OCI-LY1 (cell line): ENCODE measurements around the gene BOC.

ENCODE experiments used
- EZH2 ChIP-seq: fragments of 200-600 bp; sonication (generic), shearing (Covaris generic); IDR thresholded peaks from 2 replicates; pipeline ENCODE4 v1.8.0; 2017; ENCODE audit warnings: borderline replicate concordance, mixed run types, mild to moderate bottlenecking, antibody characterized with exemption, low read length, moderate library complexity, mixed read lengths
- TF ChIP-seq, protein P1 (sequence below): fragments of 200-600 bp; sonication (generic), shearing (Covaris generic); IDR thresholded peaks from 2 replicates; pipeline ENCODE4 v1.5.1; 2017; ENCODE audit warnings: mild to moderate bottlenecking, antibody characterized with exemption, low read length, moderate library complexity, mixed read lengths

DNA sequence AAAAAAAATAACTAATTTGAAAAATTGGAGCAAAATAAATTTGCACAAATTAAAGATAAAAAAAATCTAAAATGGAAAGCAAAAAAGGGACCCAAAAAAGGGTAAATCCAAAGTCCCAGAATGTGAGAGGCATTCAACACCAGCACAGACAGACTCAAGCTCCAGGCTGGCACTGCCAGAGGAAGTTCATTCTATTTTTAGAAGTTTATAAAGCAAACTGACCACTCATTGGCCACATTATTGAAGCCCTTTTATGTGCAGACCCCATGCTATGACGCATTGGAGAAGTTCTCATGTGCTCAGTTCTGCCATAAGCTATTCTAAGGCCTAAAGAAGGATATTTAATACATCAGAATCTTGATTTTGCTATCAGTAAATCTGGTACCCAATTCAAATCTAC is 17.6 kb upstream of the BOC start:
- no peak for TF ChIP-seq EZH2
- TF ChIP-seq, protein P1, sequence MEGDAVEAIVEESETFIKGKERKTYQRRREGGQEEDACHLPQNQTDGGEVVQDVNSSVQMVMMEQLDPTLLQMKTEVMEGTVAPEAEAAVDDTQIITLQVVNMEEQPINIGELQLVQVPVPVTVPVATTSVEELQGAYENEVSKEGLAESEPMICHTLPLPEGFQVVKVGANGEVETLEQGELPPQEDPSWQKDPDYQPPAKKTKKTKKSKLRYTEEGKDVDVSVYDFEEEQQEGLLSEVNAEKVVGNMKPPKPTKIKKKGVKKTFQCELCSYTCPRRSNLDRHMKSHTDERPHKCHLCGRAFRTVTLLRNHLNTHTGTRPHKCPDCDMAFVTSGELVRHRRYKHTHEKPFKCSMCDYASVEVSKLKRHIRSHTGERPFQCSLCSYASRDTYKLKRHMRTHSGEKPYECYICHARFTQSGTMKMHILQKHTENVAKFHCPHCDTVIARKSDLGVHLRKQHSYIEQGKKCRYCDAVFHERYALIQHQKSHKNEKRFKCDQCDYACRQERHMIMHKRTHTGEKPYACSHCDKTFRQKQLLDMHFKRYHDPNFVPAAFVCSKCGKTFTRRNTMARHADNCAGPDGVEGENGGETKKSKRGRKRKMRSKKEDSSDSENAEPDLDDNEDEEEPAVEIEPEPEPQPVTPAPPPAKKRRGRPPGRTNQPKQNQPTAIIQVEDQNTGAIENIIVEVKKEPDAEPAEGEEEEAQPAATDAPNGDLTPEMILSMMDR: no peak
